Bone marrow (tissue), 2 donors: Measurements from ENCODE around the gene PCDH9.

ENCODE experiments used
- DNase-seq, 2 donors: peaks; one replicate each; lab custom pipeline; 2025; lab: John Stamatoyannopoulos, UW

PCDH9 gene

GRCh38 chr13:67033170-67033569 lies 197.0 kb downstream of the PCDH9 start:
- no peak for DNase-seq

- no peak for DNase-seq
Observed at GRCh38 chr13:67023130-67023876, 206.8 kb downstream of the PCDH9 start.

- DNase-seq, result no peak
Observed at GRCh38 chr13:67018775-67019174, 211.4 kb downstream of the PCDH9 start.

GRCh38 chr13:67017276-67017675 lies 212.9 kb downstream of the PCDH9 start:
- no peak for DNase-seq

GRCh38 chr13:67015976-67016600 lies 214.0 kb downstream of the PCDH9 start:
- no peak for DNase-seq

- no peak for DNase-seq
Observed at GRCh38 chr13:67014399-67014798, 215.7 kb downstream of the PCDH9 start.

- DNase-seq, result no peak
Observed at GRCh38 chr13:67013709-67014108, 216.4 kb downstream of the PCDH9 start.

DNA sequence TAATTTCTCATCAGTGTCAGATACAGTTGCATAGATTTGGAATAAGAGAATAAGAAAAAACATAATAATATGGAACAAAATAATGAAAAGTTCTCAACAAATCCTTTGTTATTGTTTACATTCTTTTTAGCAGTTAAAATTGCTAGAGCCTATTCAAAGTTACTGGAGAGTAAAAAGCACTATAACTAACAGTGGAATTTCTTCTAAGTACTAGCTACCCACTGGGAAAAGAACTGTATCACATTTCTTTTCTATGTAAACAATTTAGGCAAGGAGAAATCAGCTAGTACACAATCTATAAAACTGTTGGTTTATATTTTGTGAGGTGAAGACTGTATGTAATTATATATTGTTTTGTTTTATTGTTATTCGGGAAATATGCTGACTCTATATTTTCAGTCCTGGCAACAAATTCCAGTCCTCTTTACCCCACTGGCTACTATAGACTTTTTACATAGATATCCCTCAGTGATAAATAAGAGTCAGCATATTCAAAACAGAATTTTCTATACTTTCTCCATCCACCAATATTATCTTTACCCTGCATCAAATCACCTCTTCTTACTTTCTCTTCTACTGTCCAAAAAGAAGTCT lies 222.0 kb downstream of the PCDH9 start:
- DNase-seq, result no peak

DNA sequence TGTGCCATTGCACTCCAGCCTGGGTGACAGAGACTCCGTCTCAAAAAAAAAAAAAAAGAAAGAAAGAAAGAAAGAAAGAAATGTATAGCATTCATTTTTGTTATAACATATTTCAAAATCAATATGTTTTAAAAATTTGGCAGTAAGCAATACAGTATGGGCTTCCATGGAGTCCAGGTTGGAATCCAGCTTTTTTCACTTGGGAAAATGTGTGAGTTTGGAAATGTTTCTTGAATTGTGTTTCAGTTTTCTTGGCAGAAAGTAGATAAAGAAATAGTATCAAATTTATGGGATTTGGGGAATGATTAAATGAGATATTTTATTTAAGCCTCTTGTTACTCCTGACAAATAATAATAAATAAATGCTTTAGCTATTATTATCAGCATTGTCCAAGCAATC lies 225.6 kb downstream of the PCDH9 start:
- no peak for DNase-seq

GRCh38 chr13:67003743-67004142 lies 226.4 kb downstream of the PCDH9 start:
- no peak for DNase-seq

GRCh38 chr13:67001363-67001762 lies 228.8 kb downstream of the PCDH9 start:
- DNase-seq, result no peak

DNA sequence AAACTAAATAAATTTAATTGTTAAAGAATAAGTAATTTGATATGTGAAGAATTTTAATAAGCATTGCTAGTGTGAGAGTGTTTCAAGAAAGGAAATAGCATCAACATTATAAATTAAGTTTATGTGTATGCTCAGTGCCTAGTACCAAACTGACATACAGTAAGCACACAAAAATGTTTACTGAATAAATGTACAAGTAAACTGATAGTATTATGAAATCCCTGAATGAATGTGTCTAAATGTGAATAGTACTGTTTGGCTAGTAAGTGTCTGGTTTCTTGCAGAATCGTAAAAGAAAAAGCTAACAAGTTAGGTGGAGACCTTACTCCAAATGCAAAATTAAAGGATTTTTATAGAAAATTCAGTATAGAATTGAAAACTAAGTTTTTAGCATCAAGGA lies 233.6 kb downstream of the PCDH9 start:
- DNase-seq, result no peak

DNA sequence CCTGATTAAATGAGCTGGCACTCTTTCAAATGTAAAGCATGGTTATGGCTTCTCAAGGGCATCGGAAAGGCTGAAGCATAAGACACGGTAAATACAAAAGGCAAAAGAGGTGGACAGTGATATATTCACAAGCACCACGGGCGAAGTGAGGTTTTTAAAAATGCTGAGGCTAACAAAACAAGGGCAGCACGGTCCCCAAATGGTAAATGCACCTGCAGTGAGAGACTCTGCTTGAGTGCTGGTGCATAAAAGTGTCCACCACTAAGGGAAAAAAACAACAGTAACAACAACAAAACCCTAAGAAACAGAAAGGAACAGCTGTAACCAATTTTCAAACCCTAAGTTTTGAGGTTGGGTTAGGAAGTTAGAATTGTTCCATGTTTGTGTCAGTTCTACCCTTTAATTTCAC lies 234.9 kb downstream of the PCDH9 start:
- no peak for DNase-seq

- DNase-seq, result no peak
Observed at GRCh38 chr13:66994517-66995202, 235.5 kb downstream of the PCDH9 start.

DNA sequence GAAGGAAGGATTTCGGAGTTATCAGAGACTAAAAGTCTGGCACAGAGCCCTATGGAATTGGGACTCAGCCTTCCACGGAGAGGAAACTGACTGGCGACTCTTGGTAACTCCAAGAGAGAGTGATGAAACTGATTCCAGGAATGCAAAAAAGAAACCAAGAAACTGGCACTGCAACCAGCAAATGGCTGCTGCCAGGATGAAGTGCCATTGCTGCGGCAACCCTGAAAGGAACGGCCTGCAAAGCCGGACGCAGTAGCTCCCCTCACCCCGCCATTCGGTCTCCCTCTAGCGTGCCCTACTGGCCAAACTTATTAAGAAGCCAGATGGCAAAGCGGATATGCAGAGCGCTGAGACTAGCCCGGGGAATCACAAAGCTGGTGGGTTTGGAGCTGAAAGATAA lies 236.0 kb downstream of the PCDH9 start:
- no peak for DNase-seq

- DNase-seq, result no peak
Observed at GRCh38 chr13:66992719-66993118, 237.4 kb downstream of the PCDH9 start.

- no peak for DNase-seq
Observed at GRCh38 chr13:66992183-66992582, 238.0 kb downstream of the PCDH9 start.

DNA sequence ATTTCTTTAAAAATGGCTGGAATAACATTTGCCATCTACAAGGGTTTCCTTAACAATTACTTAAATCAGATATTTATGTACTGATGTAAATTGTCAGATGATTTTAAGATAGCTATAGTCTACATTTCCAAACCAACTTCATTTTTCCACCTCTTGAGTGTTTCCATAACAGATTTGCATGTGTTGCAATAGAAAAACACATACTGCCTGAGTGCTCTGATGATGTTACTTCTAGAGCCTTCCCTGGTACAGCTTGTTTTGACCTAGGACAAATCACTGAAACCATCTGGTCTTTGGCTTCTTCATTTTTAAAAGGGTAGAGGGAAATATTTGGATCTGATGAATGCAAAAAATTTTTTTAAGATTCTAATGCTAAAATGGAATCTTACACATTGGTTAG lies 245.9 kb downstream of the PCDH9 start:
- DNase-seq, result no peak

DNA sequence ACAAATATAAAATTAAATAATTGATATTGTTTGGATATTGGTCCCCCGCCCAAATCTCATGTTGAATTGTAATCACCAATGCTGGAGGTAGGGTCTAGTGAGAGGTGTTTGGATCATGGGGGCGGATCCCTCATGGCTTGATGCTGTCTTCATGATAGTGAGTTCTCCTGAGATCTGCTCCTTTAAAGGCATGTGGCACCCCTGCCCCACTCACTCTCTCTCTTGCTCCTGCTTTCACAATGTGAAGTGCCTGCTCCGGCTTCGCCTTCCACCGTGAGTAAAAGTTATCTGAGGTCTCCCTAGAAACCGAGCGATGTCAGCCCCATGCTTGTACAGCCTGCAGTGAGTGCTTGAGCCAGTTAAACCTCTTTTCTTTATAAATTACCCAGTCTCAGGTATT lies 248.2 kb downstream of the PCDH9 start:
- DNase-seq, result no peak

- no peak for DNase-seq
Observed at GRCh38 chr13:66977161-66977560, 253.0 kb downstream of the PCDH9 start.

GRCh38 chr13:66974889-66975288 lies 255.2 kb downstream of the PCDH9 start:
- no peak for DNase-seq

DNA sequence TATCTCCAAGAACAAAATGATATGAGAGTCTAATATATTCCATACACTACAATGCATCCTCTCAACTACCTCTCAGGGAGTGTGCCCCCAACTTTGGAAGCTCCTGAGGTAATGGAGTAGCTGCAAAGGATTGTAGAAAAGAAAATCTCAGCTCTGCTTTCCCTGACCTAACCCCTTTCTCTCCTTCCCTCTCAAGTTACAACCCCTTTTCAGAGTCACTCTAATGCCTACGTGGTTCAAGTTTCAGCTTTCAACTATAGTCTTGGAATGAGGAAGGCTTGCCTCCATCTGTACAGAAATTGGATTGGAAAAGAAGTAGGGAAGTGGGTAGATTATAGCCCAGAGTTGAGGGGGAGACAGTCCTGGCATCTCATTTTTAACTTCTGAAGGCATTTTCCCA lies 256.0 kb downstream of the PCDH9 start:
- DNase-seq, result no peak

- DNase-seq, result no peak
Observed at GRCh38 chr13:66972659-66973058, 257.5 kb downstream of the PCDH9 start.
